IPS DF 4.7 (cell line): ENCODE measurements around the gene FRMD4A.

ENCODE experiments used
- DNase-seq: peaks from one replicate; pipeline ENCODE4 v3.0.0-alpha.2; 2013; ENCODE audit warnings: low spot score; ENCODE audit errors: extremely low read depth

FRMD4A gene

GRCh38 chr10:13758756-13759155 is 572.0 kb downstream of the FRMD4A start:
- DNase-seq: no peak

- peak; percentile 25 for DNase-seq
These were observed 572.4 kb downstream of the FRMD4A start for GRCh38 chr10:13758312-13758711.

DNA sequence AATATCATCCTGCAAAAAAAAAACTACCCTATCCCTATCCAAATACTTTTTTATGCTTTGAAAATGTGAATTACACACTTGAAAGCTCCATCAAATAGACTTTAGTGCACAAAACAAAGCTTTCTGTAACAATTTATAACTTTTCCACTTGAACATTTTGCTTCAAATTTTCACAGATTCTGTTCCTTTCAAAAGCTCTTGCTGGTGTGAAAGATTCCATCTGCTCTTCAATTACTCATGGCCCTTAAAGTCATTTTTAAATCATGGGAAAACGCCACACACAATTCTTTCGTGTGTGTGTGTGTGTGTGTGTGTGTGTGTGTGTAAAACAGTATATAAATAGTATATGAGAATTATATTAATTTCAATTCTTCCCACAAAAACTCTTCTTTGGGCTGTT is 576.4 kb downstream of the FRMD4A start:
- no peak for DNase-seq

- DNase-seq: no peak
These were observed 579.4 kb downstream of the FRMD4A start for GRCh38 chr10:13751191-13751764.

- no peak for DNase-seq
These were observed 580.2 kb downstream of the FRMD4A start for GRCh38 chr10:13750299-13751190.

DNA sequence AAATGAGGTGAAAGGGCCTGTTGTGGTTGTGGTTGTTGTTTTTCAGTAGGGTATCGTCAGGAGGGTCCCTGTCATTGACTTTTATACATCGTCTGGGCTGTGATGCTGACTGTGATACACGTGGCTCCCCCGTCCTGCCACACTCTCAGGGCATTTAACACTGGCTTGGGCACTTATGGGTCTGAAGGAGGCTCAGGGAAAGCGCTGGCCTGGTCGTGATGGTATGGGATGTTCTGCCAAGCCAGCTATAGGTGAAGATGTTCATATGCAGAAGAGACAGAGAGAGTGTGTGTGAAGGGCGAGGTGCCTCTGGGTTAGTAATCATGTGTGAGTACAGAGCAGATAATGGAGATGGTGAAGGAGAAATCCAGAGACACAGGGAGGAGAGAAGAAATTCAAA is 585.5 kb downstream of the FRMD4A start:
- no peak for DNase-seq

DNA sequence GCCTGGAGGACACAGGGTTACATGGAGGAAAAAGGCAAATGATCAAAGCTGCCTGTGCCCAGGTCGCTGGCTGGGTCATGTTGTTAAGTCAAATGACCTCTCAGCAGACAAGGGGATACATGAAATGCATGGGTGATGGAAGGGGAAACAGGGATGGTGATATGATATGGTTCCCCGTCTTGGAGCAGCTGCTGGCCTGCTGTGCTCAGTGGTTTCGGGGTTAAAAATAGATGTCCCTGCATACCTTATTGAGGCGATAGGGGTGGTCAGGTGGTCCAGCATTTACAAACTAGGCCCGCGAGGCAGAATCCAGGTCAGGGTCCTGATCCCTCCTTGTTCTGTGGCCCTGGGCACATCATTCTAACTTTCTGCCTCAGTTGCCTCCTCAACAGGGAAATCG is 586.8 kb downstream of the FRMD4A start:
- DNase-seq: no peak

DNA sequence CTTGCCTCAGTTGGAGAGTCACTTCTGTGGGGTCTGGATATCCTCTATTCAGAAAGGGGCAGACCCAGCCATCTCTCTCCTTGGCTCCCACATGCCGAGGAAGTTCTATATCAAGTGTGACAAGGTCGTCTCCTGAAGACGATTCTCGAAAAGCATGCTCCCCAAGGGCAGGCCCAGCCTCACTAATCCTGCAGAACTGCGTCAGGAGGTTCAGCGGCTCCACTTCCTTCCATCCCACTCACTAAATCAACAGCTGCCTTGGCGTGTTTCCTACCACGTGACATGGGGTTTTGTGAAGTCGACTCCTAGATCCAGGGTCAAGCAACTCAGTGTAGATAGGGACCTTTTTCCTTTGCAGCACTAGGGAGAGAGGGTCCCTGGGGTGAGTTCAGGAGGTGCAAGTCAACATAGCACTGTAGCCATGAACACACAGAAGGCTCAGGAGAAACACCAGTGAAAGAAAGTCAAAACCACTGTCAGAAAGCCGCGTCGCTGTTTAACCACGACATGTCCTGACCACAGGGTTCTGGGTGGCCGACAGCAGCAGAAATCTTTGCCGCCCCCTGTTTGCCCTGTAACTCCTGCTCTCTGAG is 587.5 kb downstream of the FRMD4A start:
- DNase-seq: no peak

GRCh38 chr10:13741438-13741837 is 589.3 kb downstream of the FRMD4A start:
- DNase-seq: no peak

GRCh38 chr10:13740461-13740860 is 590.3 kb downstream of the FRMD4A start:
- no peak for DNase-seq

DNA sequence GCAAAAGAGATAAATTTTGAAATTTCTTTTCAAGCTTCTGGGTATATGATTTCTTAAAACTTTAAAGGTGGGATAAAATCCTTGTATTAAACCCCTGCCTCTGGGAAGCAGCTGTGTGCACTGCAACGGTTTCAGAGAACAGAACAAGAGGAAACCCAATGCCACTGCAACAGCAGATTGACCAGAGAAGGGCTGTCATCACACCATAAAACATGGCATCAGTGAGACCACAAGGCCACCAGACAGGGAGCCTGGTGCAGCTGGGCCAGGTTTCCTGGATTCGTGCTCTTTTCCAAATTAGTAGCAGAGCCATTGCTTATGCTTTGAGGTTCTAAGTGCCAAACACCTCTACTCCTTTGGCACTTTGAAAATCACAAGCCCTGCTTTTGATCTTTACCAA is 591.5 kb downstream of the FRMD4A start:
- no peak for DNase-seq

- DNase-seq: no peak
These were observed 594.2 kb downstream of the FRMD4A start for GRCh38 chr10:13736506-13736905.

DNA sequence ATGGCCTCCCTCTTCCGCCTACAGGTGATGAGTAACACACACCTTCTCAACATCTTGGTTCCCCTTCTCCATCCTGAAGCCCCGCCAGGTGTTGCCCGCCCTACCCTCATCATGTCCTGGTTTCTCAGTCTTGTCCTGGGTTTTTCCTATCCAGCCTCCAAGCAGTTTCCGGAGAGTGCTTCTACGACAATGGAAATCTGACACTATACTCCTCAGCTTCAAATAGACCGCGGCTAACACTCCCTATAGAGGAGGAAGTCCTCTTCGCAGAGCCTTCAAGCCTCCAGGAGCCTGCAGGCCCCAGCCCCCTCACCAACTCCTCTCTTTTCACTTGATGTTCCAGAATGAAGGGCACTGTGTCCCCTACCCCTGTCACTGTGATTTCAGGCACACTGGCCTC is 596.6 kb downstream of the FRMD4A start:
- DNase-seq: no peak

- no peak for DNase-seq
These were observed 597.7 kb downstream of the FRMD4A start for GRCh38 chr10:13733071-13733470.

- no peak for DNase-seq
These were observed 598.3 kb downstream of the FRMD4A start for GRCh38 chr10:13732465-13732881.

DNA sequence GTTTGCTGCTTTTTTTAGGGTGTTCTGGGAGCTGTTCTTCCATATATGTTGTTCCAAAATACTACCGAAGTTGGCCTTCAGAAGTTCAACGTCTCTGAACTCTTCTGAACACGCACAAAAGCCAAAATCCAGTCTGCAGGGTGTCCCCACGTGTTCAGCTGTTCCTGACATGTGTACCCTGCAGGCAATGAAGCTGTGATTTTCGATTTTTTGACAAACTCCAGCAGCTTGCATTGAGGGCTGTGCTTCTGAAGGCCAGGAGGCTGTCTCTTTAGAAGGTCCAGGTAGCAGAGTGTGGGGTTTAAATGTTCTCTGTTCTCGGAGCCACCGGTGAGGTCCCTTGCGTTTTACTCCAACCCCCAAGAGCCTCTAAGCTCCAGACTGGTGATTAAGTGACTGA is 598.9 kb downstream of the FRMD4A start:
- no peak for DNase-seq

GRCh38 chr10:13730956-13731355 is 599.8 kb downstream of the FRMD4A start:
- no peak for DNase-seq

DNA sequence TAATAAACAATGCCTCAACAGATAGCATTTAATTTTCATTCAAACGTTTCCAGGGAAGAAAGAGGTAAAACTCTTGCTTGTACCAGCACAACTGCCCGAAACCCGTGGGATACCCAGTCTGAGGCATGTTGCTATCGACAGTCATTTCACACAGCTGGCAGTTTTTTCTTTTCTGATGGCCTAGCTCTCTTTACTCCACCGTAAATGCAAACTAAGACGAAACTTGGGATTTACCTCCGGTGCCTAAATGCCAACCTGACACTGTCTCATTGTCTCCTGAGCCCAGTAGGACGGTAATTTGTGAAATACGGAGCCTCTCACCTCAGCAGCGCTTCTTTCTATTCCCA is 600.4 kb downstream of the FRMD4A start:
- DNase-seq: no peak

GRCh38 chr10:13729586-13730305 is 601.0 kb downstream of the FRMD4A start:
- DNase-seq: no peak

GRCh38 chr10:13728898-13729535 is 601.7 kb downstream of the FRMD4A start:
- DNase-seq: no peak

DNA sequence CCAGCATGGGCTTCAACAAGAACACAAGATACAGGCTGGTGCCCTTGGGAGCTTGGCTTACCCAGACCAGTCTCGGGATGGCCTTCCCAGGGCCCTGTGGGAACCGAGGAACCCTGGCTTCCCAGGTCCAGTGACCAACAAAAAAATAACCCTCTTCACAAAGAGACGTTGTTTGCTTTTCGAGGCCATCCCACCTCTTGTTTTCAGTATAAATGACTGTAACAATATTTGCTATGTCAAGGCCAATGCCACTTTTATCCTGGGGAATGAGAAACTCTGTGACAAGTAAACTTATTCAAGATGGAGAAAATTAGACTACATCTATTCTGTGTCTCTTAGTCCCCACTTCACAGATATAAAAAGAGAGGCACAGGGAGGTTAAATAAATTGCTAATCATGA is 605.1 kb downstream of the FRMD4A start:
- no peak for DNase-seq

- no peak for DNase-seq
These were observed 606.2 kb downstream of the FRMD4A start for GRCh38 chr10:13724484-13724883.
